Measurements from ENCODE around the gene NNMT. TPM values are rescaled to one million over a fixed set of nuclear protein-coding genes. Genes with fewer than 3 reads are reported as not detected.
"Not testable (repeated sequence)": the region's sequence is repeated elsewhere in the genome, so short reads cannot be mapped to it uniquely, and the experiment has no call there.

NNMT gene
- total RNA-seq, 1 experiment from 2014 or later: 125 TPM

GRCh38 chr11:114316980-114317786 is 21.0 kb downstream of the NNMT start:
- no peak for DNase-seq (ENCODE audit: low read depth in 1 of 2, low spot score in 2 of 2)
- no peaks in the 10 kb centered on the region for H3K9me3 ChIP-seq (replicated peaks)
- no peaks in the 10 kb centered on the region for H3K27me3 ChIP-seq (replicated peaks)
- H3K4me3 ChIP-seq: no peak overlapping the region
- H3K36me3 ChIP-seq: peaks cover 9% of the 10 kb centered on the region
- no peak overlapping the region for H3K27ac ChIP-seq
- no peaks in the 10 kb centered on the region for H3K4me1 ChIP-seq (replicated peaks)

DNA sequence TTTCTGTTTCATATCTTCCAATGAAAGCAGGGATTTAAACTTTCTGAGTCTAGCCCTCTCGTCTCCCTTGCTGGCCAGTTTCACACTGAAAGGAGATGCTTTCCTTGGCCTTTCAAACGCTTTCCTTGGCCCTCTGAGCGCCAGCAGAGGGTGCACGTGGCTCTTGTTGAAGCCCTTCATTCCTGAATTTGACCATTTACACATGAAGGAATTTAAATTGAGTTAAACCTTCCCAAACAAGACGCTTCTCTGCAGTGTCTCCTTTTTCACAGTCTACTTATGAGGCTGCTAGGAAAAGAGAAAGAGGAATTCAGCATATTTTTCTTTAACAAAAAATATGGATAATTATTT is 21.6 kb downstream of the NNMT start:
- H3K4me1 ChIP-seq (replicated peaks): no peaks in the 10 kb centered on the region
- peaks cover 3% of the 10 kb centered on the region for H3K36me3 ChIP-seq
- no peaks in the 10 kb centered on the region for H3K27me3 ChIP-seq (replicated peaks)
- no peak overlapping the region for H3K27ac ChIP-seq
- H3K9me3 ChIP-seq (replicated peaks): no peaks in the 10 kb centered on the region
- no peak overlapping the region for H3K4me3 ChIP-seq
- DNase-seq (ENCODE audit: low read depth in 1 of 2, low spot score in 2 of 2): no peak

DNA sequence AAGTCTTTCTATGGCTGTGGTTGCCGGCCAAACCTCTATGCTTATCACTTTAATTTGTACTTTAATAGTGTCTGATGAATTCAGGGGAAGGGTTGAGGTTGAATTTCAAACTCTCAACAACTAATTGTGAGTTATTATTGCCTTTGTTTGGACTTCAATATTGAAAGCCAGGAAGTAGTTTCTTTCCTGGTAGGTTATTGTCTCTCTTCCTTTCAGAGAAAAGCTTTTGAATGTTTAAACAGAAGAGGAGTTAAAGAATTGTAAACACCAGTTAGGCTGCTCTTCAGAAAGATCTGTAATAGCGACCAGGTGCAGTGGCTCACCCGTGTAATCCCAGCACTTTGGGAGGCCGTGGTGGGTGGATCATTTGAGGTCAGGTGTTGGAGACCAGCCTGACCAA is 22.2 kb downstream of the NNMT start:
- DNase-seq (ENCODE audit: low read depth in 1 of 2, low spot score in 2 of 2): no peak
- no peak overlapping the region for H3K27ac ChIP-seq
- no peaks in the 10 kb centered on the region for H3K9me3 ChIP-seq (replicated peaks)
- H3K27me3 ChIP-seq (replicated peaks): no peaks in the 10 kb centered on the region
- H3K4me1 ChIP-seq (replicated peaks): no peaks in the 10 kb centered on the region
- no peak overlapping the region for H3K4me3 ChIP-seq
- peaks cover 3% of the 10 kb centered on the region for H3K36me3 ChIP-seq

DNA sequence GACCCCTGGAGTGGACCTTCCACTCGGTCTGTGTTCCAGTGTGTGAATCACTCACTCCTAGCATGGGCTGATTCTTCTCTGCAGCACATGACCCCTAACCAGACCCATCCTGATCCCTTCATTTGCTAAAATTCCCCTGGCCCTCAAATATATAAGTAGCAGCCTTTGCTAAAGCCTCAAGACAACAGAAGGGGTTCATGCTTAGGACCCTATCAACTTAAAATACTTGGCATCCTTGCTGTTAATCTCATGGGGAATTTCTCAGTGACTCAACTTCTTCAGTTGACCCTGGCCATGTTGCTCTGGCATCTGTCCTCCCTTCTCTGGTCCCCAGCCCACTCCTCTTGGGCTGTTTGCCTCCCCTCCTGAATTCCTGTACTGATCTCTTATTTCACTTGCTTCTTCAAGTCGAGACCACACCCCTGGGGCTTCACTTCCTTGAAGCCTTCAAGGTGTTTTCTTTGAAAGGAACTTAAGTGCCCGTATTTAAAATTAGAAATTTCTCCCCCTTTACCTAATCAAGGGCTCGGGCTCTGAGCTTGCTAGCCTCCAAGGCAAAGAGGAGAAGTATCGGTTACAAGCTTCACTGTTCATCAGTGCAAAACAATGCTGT is 23.6 kb downstream of the NNMT start:
- no peaks in the 10 kb centered on the region for H3K9me3 ChIP-seq (replicated peaks)
- H3K27me3 ChIP-seq (replicated peaks): no peaks in the 10 kb centered on the region
- H3K4me1 ChIP-seq (replicated peaks): no peaks in the 10 kb centered on the region
- no peak overlapping the region for H3K4me3 ChIP-seq
- DNase-seq (ENCODE audit: low read depth in 1 of 2, low spot score in 2 of 2): no peak
- H3K36me3 ChIP-seq: no peaks in the 10 kb centered on the region; the same call in 1 of the 2 replicates
- no peak overlapping the region for H3K27ac ChIP-seq

DNA sequence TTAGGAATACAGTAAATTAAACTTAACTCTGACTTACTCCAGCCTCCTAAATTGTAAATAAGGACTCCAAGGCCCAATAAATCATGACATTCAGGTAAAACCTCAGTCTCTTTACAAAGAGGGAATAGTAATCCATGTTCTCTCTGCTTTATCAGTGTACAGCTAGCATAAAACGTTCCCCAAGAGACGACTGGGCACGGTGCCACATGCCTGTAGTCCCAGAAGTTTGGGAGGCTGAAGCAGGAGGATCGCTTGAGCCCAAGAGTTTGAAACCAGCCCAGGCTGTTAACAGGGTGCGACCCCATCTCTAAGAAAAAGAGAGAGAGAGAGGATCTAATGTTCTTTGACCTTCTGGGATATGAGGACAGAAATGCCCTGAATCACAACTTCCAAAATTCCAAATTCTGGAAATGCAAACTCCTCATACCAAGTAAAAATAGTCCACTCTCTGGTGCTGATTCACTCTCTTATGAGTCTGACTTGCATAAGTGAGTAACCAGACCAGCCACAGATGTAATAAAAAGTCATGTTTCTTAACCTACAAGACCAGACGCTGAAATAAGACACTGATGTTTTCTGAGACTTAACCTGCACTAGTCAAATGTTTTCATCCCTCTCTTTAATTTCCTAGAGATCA is 25.5 kb downstream of the NNMT start:
- Histone ChIP-seq H3K27ac (no peak overlapping the region), H3K4me1 (replicated peaks) (no peaks in the 10 kb centered on the region), H3K27me3 (replicated peaks) (no peaks in the 10 kb centered on the region), H3K9me3 (replicated peaks) (no peaks in the 10 kb centered on the region), H3K4me3 (no peak overlapping the region), H3K36me3 (no peaks in the 10 kb centered on the region; the same call in 1 of the 2 replicates)
- no peak for DNase-seq (ENCODE audit: low read depth in 1 of 2, low spot score in 2 of 2)

GRCh38 chr11:114322934-114323333 is 26.7 kb downstream of the NNMT start:
- Histone ChIP-seq H3K36me3 (no peaks in the 10 kb centered on the region), H3K4me1 (replicated peaks) (no peaks in the 10 kb centered on the region), H3K4me3 (no peak overlapping the region), H3K27ac (no peak overlapping the region), H3K9me3 (replicated peaks) (no peaks in the 10 kb centered on the region), H3K27me3 (replicated peaks) (no peaks in the 10 kb centered on the region)
- no peak for DNase-seq (ENCODE audit: low read depth in 1 of 2, low spot score in 2 of 2)

GRCh38 chr11:114326151-114326550 is 30.0 kb downstream of the NNMT start:
- no peaks in the 10 kb centered on the region for H3K9me3 ChIP-seq (replicated peaks)
- no peaks in the 10 kb centered on the region for H3K27me3 ChIP-seq (replicated peaks)
- H3K36me3 ChIP-seq: no peaks in the 10 kb centered on the region
- no peak overlapping the region for H3K4me3 ChIP-seq
- DNase-seq (ENCODE audit: low read depth in 1 of 2, low spot score in 2 of 2): no peak
- no peak overlapping the region for H3K27ac ChIP-seq
- no peaks in the 10 kb centered on the region for H3K4me1 ChIP-seq (replicated peaks)

DNA sequence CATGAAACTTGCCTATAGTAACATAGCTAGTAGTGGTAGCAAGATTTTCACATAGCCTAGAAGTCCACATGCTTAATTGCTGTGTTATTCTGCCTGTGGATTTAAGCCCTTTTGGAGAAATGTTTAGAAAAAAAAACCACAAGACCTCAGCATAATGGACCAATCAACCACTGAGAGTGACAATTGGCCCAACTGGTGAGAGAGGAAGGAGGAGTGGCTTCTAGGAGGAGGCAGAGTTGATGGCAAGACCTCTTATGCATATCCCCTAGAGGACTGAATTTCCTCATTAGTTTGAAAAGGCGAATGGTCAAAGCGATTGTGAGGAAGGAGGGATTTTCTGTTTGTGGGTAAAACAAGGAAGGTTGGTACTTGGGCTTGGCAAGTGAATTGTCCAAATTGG is 30.6 kb downstream of the NNMT start:
- DNase-seq (ENCODE audit: low read depth in 1 of 2, low spot score in 2 of 2): no peak
- Histone ChIP-seq H3K9me3 (replicated peaks) (no peaks in the 10 kb centered on the region), H3K27me3 (replicated peaks) (no peaks in the 10 kb centered on the region), H3K4me3 (no peak overlapping the region), H3K27ac (no peak overlapping the region), H3K36me3 (no peaks in the 10 kb centered on the region), H3K4me1 (replicated peaks) (no peaks in the 10 kb centered on the region)

GRCh38 chr11:114330373-114330772 is 34.2 kb downstream of the NNMT start:
- H3K27me3 ChIP-seq (replicated peaks): no peaks in the 10 kb centered on the region
- H3K4me3 ChIP-seq: no peak overlapping the region
- no peaks in the 10 kb centered on the region for H3K4me1 ChIP-seq (replicated peaks)
- no peak for DNase-seq (ENCODE audit: low read depth in 1 of 2, low spot score in 2 of 2)
- no peak overlapping the region for H3K27ac ChIP-seq
- no peaks in the 10 kb centered on the region for H3K9me3 ChIP-seq (replicated peaks)
- no peaks in the 10 kb centered on the region for H3K36me3 ChIP-seq

GRCh38 chr11:114340311-114341131 is 44.3 kb downstream of the NNMT start:
- H3K9me3 ChIP-seq (replicated peaks): no peaks in the 10 kb centered on the region
- H3K27ac ChIP-seq: no peak overlapping the region
- no peaks in the 10 kb centered on the region for H3K36me3 ChIP-seq
- no peaks in the 10 kb centered on the region for H3K27me3 ChIP-seq (replicated peaks)
- H3K4me3 ChIP-seq: 0 out of 2 replicates have a peak overlapping the region, but pooled peaks have one; percentile 13
- DNase-seq (ENCODE audit: low read depth in 1 of 2, low spot score in 2 of 2): peak; percentile 44 to 63
- H3K4me1 ChIP-seq (replicated peaks): peaks cover 4% of the 10 kb centered on the region; the same call in 1 of the 2 replicates

- not testable (repeated sequence) for H3K36me3 ChIP-seq; H3K27ac ChIP-seq; H3K4me1 ChIP-seq (replicated peaks); H3K4me3 ChIP-seq; H3K27me3 ChIP-seq (replicated peaks); DNase-seq (ENCODE audit: low read depth in 1 of 2, low spot score in 2 of 2); H3K9me3 ChIP-seq (replicated peaks)
Observed at GRCh38 chr11:114341667-114342066, 45.5 kb downstream of the NNMT start.

- no peaks in the 10 kb centered on the region for H3K9me3 ChIP-seq (replicated peaks)
- no peak overlapping the region for H3K27ac ChIP-seq
- H3K4me3 ChIP-seq: no peak overlapping the region
- H3K4me1 ChIP-seq (replicated peaks): peaks cover 4% of the 10 kb centered on the region; the same call in 1 of the 2 replicates
- H3K36me3 ChIP-seq: no peaks in the 10 kb centered on the region
- no peak for DNase-seq (ENCODE audit: low read depth in 1 of 2, low spot score in 2 of 2)
- H3K27me3 ChIP-seq (replicated peaks): no peaks in the 10 kb centered on the region
Observed at GRCh38 chr11:114342476-114342875, 46.3 kb downstream of the NNMT start.

- H3K27me3 ChIP-seq (replicated peaks): no peaks in the 10 kb centered on the region
- peaks cover 5% of the 10 kb centered on the region for H3K4me1 ChIP-seq (replicated peaks)
- DNase-seq (ENCODE audit: low read depth in 1 of 2, low spot score in 2 of 2): no peak
Observed at GRCh38 chr11:114343020-114343419, 46.8 kb downstream of the NNMT start.

More at GRCh38 chr11:114343020-114343419, 46.8 kb downstream of the NNMT start:
- Histone ChIP-seq H3K36me3 (no peaks in the 10 kb centered on the region), H3K27ac (no peak overlapping the region), H3K4me3 (no peak overlapping the region), H3K9me3 (replicated peaks) (no peaks in the 10 kb centered on the region)
